ENCODE results near the gene MGAT4A. TPM values are rescaled to one million over a fixed set of nuclear protein-coding genes. Genes with fewer than 3 reads are reported as not detected.
A peak's percentile ranks its signal among the peaks of the same experiment; 100 is the strongest.

MGAT4A gene
- total and polyA plus RNA-seq, 2 of the 13 experiments (the other 11 are each of a cell fraction or from before 2014, with no cell fraction given) = 47.2 to 90.9 TPM

- TF ChIP-seq TEF (CRISPR knock-in tag; IDR thresholded peaks at IDR 0.05) = 0 out of 2 replicates have a peak, but pooled peaks have one; percentile 40
- TF ChIP-seq CHCHD3 (CRISPR knock-in tag; IDR thresholded peaks at IDR 0.05) = peak; percentile 60; the same call in 1 of the 2 replicates
- TF ChIP-seq NFKB2 (CRISPR knock-in tag; IDR thresholded peaks at IDR 0.05; ENCODE audit: borderline replicate concordance) = peak; percentile 83; the same call in 1 of the 2 replicates
- TF ChIP-seq, protein P1, sequence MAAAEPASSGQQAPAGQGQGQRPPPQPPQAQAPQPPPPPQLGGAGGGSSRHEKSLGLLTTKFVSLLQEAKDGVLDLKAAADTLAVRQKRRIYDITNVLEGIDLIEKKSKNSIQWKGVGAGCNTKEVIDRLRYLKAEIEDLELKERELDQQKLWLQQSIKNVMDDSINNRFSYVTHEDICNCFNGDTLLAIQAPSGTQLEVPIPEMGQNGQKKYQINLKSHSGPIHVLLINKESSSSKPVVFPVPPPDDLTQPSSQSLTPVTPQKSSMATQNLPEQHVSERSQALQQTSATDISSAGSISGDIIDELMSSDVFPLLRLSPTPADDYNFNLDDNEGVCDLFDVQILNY (CRISPR knock-in tag; conservative IDR thresholded peaks at IDR 0.05) = peak; percentile 53
- TF ChIP-seq CBX2 (IDR thresholded peaks at IDR 0.05; ENCODE audit: low read depth, low read length) = no peak
- TF ChIP-seq CBX2 (CRISPR knock-in tag; IDR thresholded peaks at IDR 0.05; ENCODE audit: low read depth) = no peak
- TF ChIP-seq ZNF777 (CRISPR knock-in tag; IDR thresholded peaks at IDR 0.05) = peak; percentile 42
- no peak for TF ChIP-seq SP1 (IDR thresholded peaks at IDR 0.05)
- TF ChIP-seq SP1 (CRISPR knock-in tag; IDR thresholded peaks at IDR 0.05) = 0 out of 2 replicates have a peak, but pooled peaks have one; percentile 34
- TF ChIP-seq POGZ (CRISPR knock-in tag; IDR thresholded peaks at IDR 0.05) = peak; percentile 41; the same call in 1 of the 2 replicates
- no peak for TF ChIP-seq ZNF737 (CRISPR knock-in tag; IDR thresholded peaks at IDR 0.05; ENCODE audit: borderline replicate concordance)
- 0 out of 2 replicates have a peak, but pooled peaks have one; percentile 30 for TF ChIP-seq FOXP4 (CRISPR knock-in tag; IDR thresholded peaks at IDR 0.05)
- no peak for TF ChIP-seq MEIS1 (CRISPR knock-in tag; IDR thresholded peaks at IDR 0.05; ENCODE audit: borderline replicate concordance)
- TF ChIP-seq ZNF589 (CRISPR knock-in tag; conservative IDR thresholded peaks at IDR 0.05) = peak; percentile 45; the same call in 1 of the 2 replicates
- peak; percentile 82; the same call in 1 of the 2 replicates for TF ChIP-seq ZSCAN21 (CRISPR knock-in tag; IDR thresholded peaks at IDR 0.05; ENCODE audit: borderline replicate concordance)
- TF ChIP-seq ZNF253 (CRISPR knock-in tag; IDR thresholded peaks at IDR 0.05; ENCODE audit: borderline replicate concordance) = peak; percentile 86; the same call in 1 of the 2 replicates
- TF ChIP-seq MTA3 (CRISPR knock-in tag; IDR thresholded peaks at IDR 0.05) = no peak
- TF ChIP-seq AFF4 (CRISPR knock-in tag; IDR thresholded peaks at IDR 0.05) = peak; percentile 82
- TF ChIP-seq HOXA5 (CRISPR knock-in tag; IDR thresholded peaks at IDR 0.05) = peak; percentile 69
- TF ChIP-seq ETV6 (CRISPR knock-in tag; conservative IDR thresholded peaks at IDR 0.05) = peak; percentile 56; the same call in 1 of the 2 replicates
- TF ChIP-seq E2F1 (CRISPR knock-in tag; IDR thresholded peaks at IDR 0.05) = peak; percentile 60; the same call in 1 of the 2 replicates
Observed at GRCh38 chr2:98731041-98731893, at the start of gene MGAT4A (continued).
